HCT116 (cell line): ENCODE results near the gene SCARB1. TPM values are rescaled to one million over a fixed set of nuclear protein-coding genes. Genes with fewer than 3 reads are reported as not detected.
A peak's percentile ranks its signal among the peaks of the same experiment; 100 is the strongest.

ENCODE experiments used
- ATAC-seq: fragments of 200-7000 bp; cut with Tn5 transposase; 2 replicates; pipeline ENCODE4 v1.9.1; 2020; ENCODE audit warnings: mild to moderate bottlenecking, moderate library complexity
- BruUV-seq: library from RNA; stranded (reverse); fragments of 400-500 nt; replicated peaks from 2 replicates; lab custom pipeline; 2021; lab: Mats Ljungman, UMichigan
- CTCF ChIA-PET: fragments of 300-600 bp; sonication (Branson Sonifier 250); formaldehyde crosslinking; loops from one replicate; lab custom pipeline; 2021; ENCODE audit warnings: antibody characterized with exemption; lab: Charles Lee
- POLR2A ChIA-PET: fragments of 300-600, 350-600 bp; sonication (Branson Sonifier 250); formaldehyde crosslinking; loops from one replicate; lab custom pipeline; 2021; ENCODE audit warnings: antibody characterized with exemption; lab: Charles Lee
- RAD21 ChIA-PET, 2 experiments: fragments of 300-600 bp; sonication (Branson Sonifier 250); formaldehyde crosslinking; loops; one replicate each; lab custom pipeline; 2023; ENCODE audit warnings: low total read pairs in 2 of 2; ENCODE audit not compliant: uncharacterized antibody in 2 of 2, unreplicated experiment in 2 of 2, low non-redundant PET in 1 of 2; lab: Charles Lee
- DNase-seq: peaks from one replicate; pipeline ENCODE4 v3.0.0-alpha.2; 2010; ENCODE audit warnings: low read depth, low spot score
- H2AFZ ChIP-seq: fragments of 200-600 bp; shearing (Covaris generic), sonication (generic); 2 replicates; pipeline ENCODE4 v1.6.1; 2017; ENCODE audit warnings: low read depth, mixed run types, mixed read lengths, antibody characterized with exemption, low read length; ENCODE audit not compliant: poor library complexity, severe bottlenecking
- H3K27ac ChIP-seq: 2 replicates; pipeline ENCODE4 v1.5.1; 2012; ENCODE audit warnings: low read depth, low read length
- H3K27me3 ChIP-seq: fragments of 200-600 bp; sonication (generic); 2 replicates; pipeline ENCODE4 v1.6.1; 2016; ENCODE audit warnings: mixed run types, low read length, mixed read lengths; ENCODE audit not compliant: insufficient read depth
- H3K36me3 ChIP-seq, 2 experiments: fragments of 200-500 bp in 1 of 2; fragments of 200-600 bp in 1 of 2; sonication (Bioruptor generic) in 1 of 2; sonication (generic) in 1 of 2; 2 replicates each; pipeline versions ENCODE4 v1.5.1 to v1.6.1; 2014 to 2016; ENCODE audit warnings: low read length in 2 of 2, inconsistent platforms in 1 of 2, mixed read lengths in 1 of 2, mixed run types in 1 of 2; ENCODE audit not compliant: insufficient read depth in 2 of 2, control insufficient read depth in 1 of 2
- H3K4me1 ChIP-seq, 2 experiments: fragments of 200-600 bp in 1 of 2; sonication (generic) in 1 of 2; 2 replicates each; pipeline versions ENCODE4 v1.5.1 to v1.6.1; 2012 to 2017; ENCODE audit warnings: low read length in 2 of 2, inconsistent platforms in 1 of 2, mild to moderate bottlenecking in 1 of 2, mixed read lengths in 1 of 2, mixed run types in 1 of 2, moderate library complexity in 1 of 2; ENCODE audit not compliant: insufficient read depth in 2 of 2, control insufficient read depth in 1 of 2
- H3K4me2 ChIP-seq: fragments of 200-600 bp; sonication (generic); 2 replicates; pipeline ENCODE4 v1.6.1; 2017; ENCODE audit warnings: mixed run types, low read length, mixed read lengths
- H3K4me3 ChIP-seq, 2 experiments: fragments of 200-600 bp in 1 of 2; sonication (generic) in 1 of 2; replicated peaks in 1 of 2; 2 replicates each; pipeline ENCODE4 v1.5.1; 2011 to 2016; ENCODE audit warnings: low read length in 2 of 2, control low read depth in 1 of 2, low read depth in 1 of 2, mild to moderate bottlenecking in 1 of 2, mixed read lengths in 1 of 2, mixed run types in 1 of 2
- H3K79me2 ChIP-seq: fragments of 200-600 bp; sonication (generic); 2 replicates; pipeline ENCODE4 v1.6.1; 2017; ENCODE audit warnings: mild to moderate bottlenecking, mixed run types, low read length, moderate library complexity, mixed read lengths; ENCODE audit not compliant: insufficient read depth
- H3K9ac ChIP-seq: fragments of 200-600 bp; sonication (generic); 2 replicates; pipeline ENCODE4 v1.6.1; 2016; ENCODE audit warnings: low read length, mixed read lengths
- H3K9me2 ChIP-seq: fragments of 200-600 bp; sonication (generic), shearing (Covaris generic); 2 replicates; pipeline ENCODE4 v1.6.1; 2017; ENCODE audit warnings: mixed run types, mild to moderate bottlenecking, moderate library complexity; ENCODE audit not compliant: insufficient read depth
- H3K9me3 ChIP-seq, 2 experiments: fragments of 200-500 bp in 1 of 2; fragments of 200-600 bp in 1 of 2; sonication (Bioruptor generic) in 1 of 2; sonication (generic) in 1 of 2; 2 replicates each; pipeline ENCODE4 v1.6.1; 2014 to 2017; ENCODE audit warnings: low read length in 2 of 2, mixed read lengths in 2 of 2, inconsistent platforms in 1 of 2, low read depth in 1 of 2, mild to moderate bottlenecking in 1 of 2, mixed run types in 1 of 2, moderate library complexity in 1 of 2; ENCODE audit not compliant: control insufficient read depth in 1 of 2, insufficient read depth in 1 of 2
- H4K20me1 ChIP-seq: fragments of 200-600 bp; sonication (generic), shearing (Covaris generic); 2 replicates; pipeline ENCODE4 v1.6.1; 2017; ENCODE audit warnings: mixed run types, mild to moderate bottlenecking, moderate library complexity; ENCODE audit not compliant: insufficient read depth
- CBX3 ChIP-seq: IDR thresholded peaks from 2 replicates; pipeline ENCODE4 v1.6.1; 2012; ENCODE audit warnings: low read depth
- CTCF ChIP-seq, 3 experiments: fragments of 200-600 bp in 1 of 3; sonication (generic) in 1 of 3; IDR thresholded peaks in 2 of 3; conservative IDR thresholded peaks in 1 of 3; 2 replicates each; pipeline ENCODE4 v1.5.1; 2012 to 2017; ENCODE audit warnings: low read depth in 2 of 3, low read length in 2 of 3, antibody characterized with exemption in 1 of 3, borderline replicate concordance in 1 of 3, control low read depth in 1 of 3, mild to moderate bottlenecking in 1 of 3, mixed read lengths in 1 of 3, mixed run types in 1 of 3, moderate library complexity in 1 of 3; ENCODE audit not compliant: insufficient read depth in 1 of 3
- EZH2phosphoT487 ChIP-seq: fragments of 200-600 bp; IDR thresholded peaks from 2 replicates; pipeline ENCODE4 v1.6.1; 2018; ENCODE audit warnings: antibody characterized with exemption, borderline replicate concordance
- FOSL1 ChIP-seq: IDR thresholded peaks from 2 replicates; pipeline ENCODE4 v1.6.1; 2012; ENCODE audit warnings: low read depth
- MAX ChIP-seq: IDR thresholded peaks from 2 replicates; pipeline ENCODE4 v1.6.1; 2012
- POLR2A ChIP-seq: IDR thresholded peaks from 2 replicates; pipeline ENCODE4 v1.7.0; 2011; ENCODE audit warnings: borderline replicate concordance; ENCODE audit not compliant: insufficient read depth, insufficient read length; ENCODE audit errors: extremely low read depth
- POLR2AphosphoS5 ChIP-seq: IDR thresholded peaks from 2 replicates; pipeline ENCODE4 v1.6.1; 2011; ENCODE audit warnings: mild to moderate bottlenecking, low read depth, low read length, moderate library complexity
- YY1 ChIP-seq: IDR thresholded peaks from 2 replicates; pipeline ENCODE4 v1.6.1; 2011; ENCODE audit warnings: low read length, low read depth, moderate library complexity, mild to moderate bottlenecking; ENCODE audit not compliant: insufficient replicate concordance; ENCODE audit errors: extremely low read depth
- ZFX ChIP-seq: fragments of 450-650 bp; IDR thresholded peaks from 2 replicates; pipeline ENCODE4 v1.6.1; 2017
- ZNF274 ChIP-seq: fragments of 200-500 bp; sonication (Bioruptor generic); IDR thresholded peaks from 2 replicates; pipeline ENCODE4 v1.6.1; 2014; ENCODE audit warnings: mild to moderate bottlenecking, low read depth, low read length, inconsistent platforms
- intact Hi-C: fragments of 100-400 bp; cut with micrococcal nuclease; formaldehyde crosslinking; loops from 2 replicates; pipeline ENCODE4 v1.10.0; 2022
- total RNA-seq: library from RNA; stranded (reverse); gene quantifications from one replicate; pipeline ENCODE4 v1.2.1, GENCODE V29; 2021; ENCODE audit not compliant: unreplicated experiment

SCARB1 gene
- total RNA-seq, 1 experiment from 2014 or later, result 95.5 TPM

GRCh38 chr12:124861898-124862676, 1.6 kb downstream of the SCARB1 start:
- H4K20me1 ChIP-seq, result no peaks in the 10 kb centered on the region
- peak overlapping the region; percentile 92 for H3K9ac ChIP-seq
- ChIA-PET POLR2A (interaction anchor here (1.2 to 2.0 kb wide), 2 partner anchors 18 to 52 kb away, joined by 4 to 7 read pairs; partner anchors contain the start of gene UBC), CTCF (interaction anchor here (0.9 kb wide), 1 partner anchor 43 kb away, joined by 5 read pairs; no protein-coding TSS in a partner anchor), RAD21 (no interaction called here)
- ATAC-seq, result no peak
- peak overlapping the region; percentile 68 to 92 for H3K4me3 ChIP-seq
- H3K36me3 ChIP-seq, result peaks cover 12% of the 10 kb centered on the region in 2 experiments
- BruUV-seq, result TSS peak; percentile 55
- H3K9me3 ChIP-seq, result no peaks in the 10 kb centered on the region
- H3K4me1 ChIP-seq, result peaks cover 20 to 32% of the 10 kb centered on the region in 2 experiments
- peaks cover 61% of the 10 kb centered on the region for H3K79me2 ChIP-seq
- H3K27ac ChIP-seq, result peak overlapping the region; percentile 93
- no peak for DNase-seq
- intact Hi-C loops, result no loop called here
- no peaks in the 10 kb centered on the region for H3K27me3 ChIP-seq
- no peak overlapping the region for H2AFZ ChIP-seq
- H3K4me2 ChIP-seq, result peak overlapping the region; percentile 79
- H3K9me2 ChIP-seq, result no peaks in the 10 kb centered on the region
- TF ChIP-seq ZFX (no peak), EZH2phosphoT487 (no peak), MAX (no peak), CBX3 (no peak), POLR2A (no peak), CTCF (IDR thresholded peaks at IDR 0.05 in 2 of 3, conservative IDR thresholded peaks at IDR 0.05 in 1 of 3; ENCODE audit: borderline replicate concordance in 1 of 3, insufficient read depth in 1 of 3, low read depth in 2 of 3, low read length in 2 of 3) (no peak), FOSL1 (no peak), POLR2AphosphoS5 (no peak), YY1 (no peak), ZNF274 (no peak)
